ENCODE results near the gene IL18. TPM values are rescaled to one million over a fixed set of nuclear protein-coding genes. Genes with fewer than 3 reads are reported as not detected.

IL18 gene
- total RNA-seq, 1 donor from 2014 or later: 1.4 TPM

DNA sequence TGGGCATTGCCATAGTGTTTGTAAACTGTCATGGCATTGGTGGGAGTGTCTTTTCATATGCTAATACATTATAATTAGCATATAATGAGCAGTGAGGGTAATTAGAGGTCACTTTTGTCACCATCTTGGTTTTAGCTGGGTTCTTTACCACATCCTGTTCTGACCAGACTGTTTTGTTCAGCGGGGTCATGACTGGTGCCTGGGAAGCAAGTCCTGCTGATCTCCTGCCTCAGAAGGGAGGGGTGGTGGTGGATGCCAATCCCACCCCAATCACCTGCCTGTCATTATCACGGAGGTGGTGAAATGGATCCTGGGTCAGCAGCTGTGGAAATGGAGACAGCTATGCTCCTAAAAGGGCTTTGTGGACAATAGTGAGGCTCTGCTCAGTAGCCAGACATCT is 31.2 kb downstream of the IL18 start:
- Mint-ChIP-seq H3K27ac (no peak overlapping the region), H3K36me3 (ENCODE audit: insufficient read depth) (no peaks in the 10 kb centered on the region), H3K9me3 (ENCODE audit: low read depth) (no peaks in the 10 kb centered on the region), H3K4me1 (ENCODE audit: low read depth) (no peaks in the 10 kb centered on the region), H3K27me3 (no peaks in the 10 kb centered on the region), H3K4me3 (ENCODE audit: low read depth) (no peak overlapping the region)
- no peak for DNase-seq (ENCODE audit: low spot score, unreplicated experiment)
- TF ChIP-seq CTCF (IDR thresholded peaks at IDR 0.05; ENCODE audit: unreplicated experiment): no peak

GRCh38 chr11:112129656-112130055 is 34.2 kb downstream of the IL18 start:
- H3K27ac Mint-ChIP-seq: no peak overlapping the region
- no peaks in the 10 kb centered on the region for H3K27me3 Mint-ChIP-seq
- H3K9me3 Mint-ChIP-seq (ENCODE audit: low read depth): no peaks in the 10 kb centered on the region

DNA sequence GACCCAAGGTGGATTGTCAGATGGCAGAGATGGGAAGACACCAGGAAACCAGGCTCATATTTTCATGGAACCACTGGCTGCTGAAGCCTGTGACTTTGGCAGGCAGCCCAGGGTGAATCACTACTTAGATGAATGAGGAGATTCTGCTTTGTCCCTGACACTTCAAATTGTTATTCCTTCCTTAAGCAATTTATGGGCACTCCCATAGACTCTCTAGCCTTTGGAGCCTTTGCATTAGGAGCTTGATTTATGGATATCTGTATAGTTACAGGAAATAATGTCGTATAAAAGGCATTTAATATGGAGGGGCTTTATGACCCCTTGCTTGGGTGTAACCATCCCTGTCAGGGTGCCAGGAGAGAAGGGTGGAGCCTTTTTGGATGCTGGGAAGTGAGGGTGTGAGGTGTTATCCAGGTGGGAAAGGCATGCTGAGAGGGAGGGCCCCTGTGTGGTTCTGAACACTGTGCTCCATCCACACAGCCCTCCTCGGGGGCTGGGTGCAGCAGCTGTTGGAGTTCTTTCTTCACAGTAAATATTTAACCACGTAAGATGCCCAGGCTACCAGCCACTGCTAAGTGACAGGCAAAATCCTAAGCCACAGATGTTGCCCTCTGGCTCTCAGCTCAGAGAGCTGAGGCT is 35.3 kb downstream of the IL18 start:
- Mint-ChIP-seq H3K27ac (no peak overlapping the region), H3K27me3 (no peaks in the 10 kb centered on the region), H3K9me3 (ENCODE audit: low read depth) (no peaks in the 10 kb centered on the region), H3K4me1 (ENCODE audit: low read depth) (no peaks in the 10 kb centered on the region), H3K4me3 (ENCODE audit: low read depth) (no peak overlapping the region), H3K36me3 (ENCODE audit: insufficient read depth) (no peaks in the 10 kb centered on the region)
- TF ChIP-seq CTCF (IDR thresholded peaks at IDR 0.05; ENCODE audit: unreplicated experiment): no peak
- no peak for DNase-seq (ENCODE audit: low spot score, unreplicated experiment)

More at GRCh38 chr11:112129656-112130055, 34.2 kb downstream of the IL18 start:
- no peak for TF ChIP-seq CTCF (IDR thresholded peaks at IDR 0.05; ENCODE audit: unreplicated experiment)
- Mint-ChIP-seq H3K4me1 (ENCODE audit: low read depth) (no peaks in the 10 kb centered on the region), H3K36me3 (ENCODE audit: insufficient read depth) (no peaks in the 10 kb centered on the region), H3K4me3 (ENCODE audit: low read depth) (no peak overlapping the region)
- DNase-seq (ENCODE audit: low spot score, unreplicated experiment): no peak

- no peak for DNase-seq (ENCODE audit: low spot score, unreplicated experiment)
- Mint-ChIP-seq H3K27me3 (no peaks in the 10 kb centered on the region), H3K4me1 (ENCODE audit: low read depth) (no peaks in the 10 kb centered on the region), H3K9me3 (ENCODE audit: low read depth) (no peaks in the 10 kb centered on the region), H3K36me3 (ENCODE audit: insufficient read depth) (no peaks in the 10 kb centered on the region), H3K4me3 (ENCODE audit: low read depth) (no peak overlapping the region), H3K27ac (no peak overlapping the region)
- TF ChIP-seq CTCF (IDR thresholded peaks at IDR 0.05; ENCODE audit: unreplicated experiment): no peak
Measured at GRCh38 chr11:112127056-112127455, 36.8 kb downstream of the IL18 start.

GRCh38 chr11:112123129-112123528 is 40.8 kb downstream of the IL18 start:
- no peak overlapping the region for H3K27ac Mint-ChIP-seq
- TF ChIP-seq CTCF (IDR thresholded peaks at IDR 0.05; ENCODE audit: unreplicated experiment): no peak
- no peaks in the 10 kb centered on the region for H3K27me3 Mint-ChIP-seq
- DNase-seq (ENCODE audit: low spot score, unreplicated experiment): no peak
- H3K4me1 Mint-ChIP-seq (ENCODE audit: low read depth): no peaks in the 10 kb centered on the region
- no peaks in the 10 kb centered on the region for H3K36me3 Mint-ChIP-seq (ENCODE audit: insufficient read depth)
- H3K9me3 Mint-ChIP-seq (ENCODE audit: low read depth): no peaks in the 10 kb centered on the region
- no peak overlapping the region for H3K4me3 Mint-ChIP-seq (ENCODE audit: low read depth)

Measured in progenitor cell of endocrine pancreas (in vitro differentiated cells).